RCC 7860 (cell line): ENCODE results near the gene CACNA2D3.
A peak's percentile ranks its signal among the peaks of the same experiment; 100 is the strongest.

Experiments
- DNase-seq: peaks from one replicate; pipeline ENCODE4 v3.0.0-alpha.2; 2015; ENCODE audit warnings: low spot score
- FAIRE-seq: peaks from 2 replicates; lab custom pipeline; 2012; peaks lifted over from hg19 to GRCh38; lab: Jason Lieb, UNC

CACNA2D3 gene

DNA sequence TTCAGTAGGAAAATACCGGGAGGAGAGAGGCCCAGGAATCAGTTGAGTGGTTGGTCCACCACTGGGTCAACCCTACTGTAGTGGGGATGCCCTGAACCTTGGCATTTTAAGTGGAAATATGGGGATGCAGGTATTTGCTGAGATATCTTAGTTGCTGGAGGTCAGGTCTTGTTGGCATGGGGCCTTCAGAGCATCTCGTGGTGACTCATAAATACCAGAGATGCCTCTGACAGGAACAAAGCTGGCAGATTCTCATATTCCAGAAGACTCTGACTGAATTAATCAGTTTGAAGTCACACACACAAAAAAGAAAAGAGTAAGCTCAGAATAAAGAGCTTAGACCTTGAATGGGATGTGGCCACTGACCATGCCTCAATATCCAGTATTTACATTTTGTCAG, 91.6 kb downstream of the CACNA2D3 start:
- peak; percentile 9 for DNase-seq
- FAIRE-seq: no peak

DNA sequence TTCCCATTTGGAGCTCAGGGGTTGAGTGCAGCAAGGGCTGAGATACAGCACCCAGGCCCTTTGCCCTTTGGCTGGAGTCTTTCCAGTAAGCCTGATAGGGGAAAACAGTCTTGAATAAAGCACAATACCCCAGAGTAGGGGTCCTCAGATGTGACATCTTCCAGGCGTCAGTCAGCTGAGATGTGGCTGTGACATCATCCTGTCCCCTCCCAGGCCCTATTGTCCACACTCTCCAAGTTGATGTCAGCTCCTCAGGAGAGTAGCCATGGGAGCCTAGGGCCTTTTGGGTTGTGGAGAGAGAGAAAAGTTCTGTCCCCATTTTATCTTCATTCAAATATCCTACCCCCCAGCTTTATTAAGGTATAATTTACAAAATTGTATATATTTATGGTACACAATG, 92.5 kb downstream of the CACNA2D3 start:
- FAIRE-seq: no peak
- DNase-seq: no peak

DNA sequence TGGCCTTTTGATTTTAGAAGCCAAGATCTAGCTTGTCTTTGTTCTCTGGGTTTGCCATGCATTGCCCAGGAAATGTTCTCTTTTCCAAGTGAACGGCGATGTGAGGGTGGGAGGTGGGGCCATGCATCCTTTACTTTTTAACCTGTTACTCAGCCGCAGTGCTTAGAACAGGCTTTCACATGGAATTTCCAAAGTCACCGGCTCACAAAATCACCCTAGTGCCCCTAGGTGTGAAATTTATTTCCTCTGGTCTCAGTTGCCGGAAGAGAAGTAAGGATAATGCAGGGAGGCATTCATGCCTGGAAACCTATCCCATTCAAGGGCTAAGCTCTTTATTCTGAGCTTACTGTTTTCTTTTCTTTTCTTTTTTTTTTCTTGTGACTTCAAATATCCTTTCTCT, 93.2 kb downstream of the CACNA2D3 start:
- FAIRE-seq: no peak
- no peak for DNase-seq

DNA sequence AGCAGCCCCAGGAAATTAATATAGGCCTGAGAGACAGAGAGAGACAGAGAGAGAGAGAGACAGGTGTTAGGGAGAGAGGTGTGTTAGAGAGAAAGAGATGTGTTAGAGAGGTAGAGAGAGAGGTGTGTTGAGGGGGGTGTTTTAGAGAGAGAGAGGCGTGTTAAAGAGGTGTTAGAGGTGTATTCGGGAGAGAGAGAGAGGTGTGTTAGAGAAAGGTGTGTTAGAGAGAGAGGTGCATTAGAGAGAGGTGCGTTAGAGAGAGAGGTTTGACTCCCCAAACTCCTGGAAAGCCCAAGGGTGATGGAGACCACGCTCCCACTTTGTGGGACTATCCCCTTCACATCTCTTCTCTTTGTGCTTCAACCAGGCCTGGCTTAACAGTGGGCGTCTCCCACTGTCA, 95.5 kb downstream of the CACNA2D3 start:
- DNase-seq: no peak
- no peak for FAIRE-seq

DNA sequence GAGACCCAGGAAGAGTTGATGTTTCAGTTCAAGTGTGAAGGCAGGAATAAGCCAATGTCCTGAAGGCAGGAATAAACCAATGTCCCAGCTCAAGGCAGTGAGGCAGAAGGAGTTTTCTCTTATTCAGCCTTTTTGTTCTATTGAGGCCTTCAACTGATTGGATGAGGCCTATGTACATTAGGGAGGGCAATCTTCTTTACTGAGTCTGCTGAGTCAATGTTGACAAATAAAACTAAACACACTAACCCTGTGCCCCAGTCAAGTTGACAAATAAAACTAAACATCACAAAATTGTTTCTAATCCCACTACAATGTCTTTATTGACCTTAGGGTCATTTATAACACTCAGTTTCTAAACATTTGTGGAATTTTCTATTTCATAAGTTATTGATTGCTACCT, 100.0 kb downstream of the CACNA2D3 start:
- FAIRE-seq (no peak), DNase-seq (no peak)

DNA sequence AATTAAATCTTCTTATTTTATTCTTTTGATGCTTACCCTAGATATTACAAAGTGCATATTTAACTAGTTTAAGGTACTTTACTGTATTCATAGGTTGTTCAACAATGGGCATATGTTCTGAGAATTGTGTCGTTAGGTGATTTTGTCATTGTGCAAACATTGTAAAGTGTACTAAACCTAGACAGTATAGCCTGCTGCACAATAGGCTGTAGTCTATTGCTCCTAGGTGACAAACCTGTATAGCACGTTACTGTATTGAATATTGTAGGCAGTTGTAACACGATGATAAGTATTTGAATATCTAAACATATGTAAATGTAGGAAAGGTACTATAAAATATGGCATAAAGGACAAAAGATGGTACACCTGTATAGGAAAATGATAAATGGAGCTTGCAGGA, 100.7 kb downstream of the CACNA2D3 start:
- FAIRE-seq: no peak

DNA sequence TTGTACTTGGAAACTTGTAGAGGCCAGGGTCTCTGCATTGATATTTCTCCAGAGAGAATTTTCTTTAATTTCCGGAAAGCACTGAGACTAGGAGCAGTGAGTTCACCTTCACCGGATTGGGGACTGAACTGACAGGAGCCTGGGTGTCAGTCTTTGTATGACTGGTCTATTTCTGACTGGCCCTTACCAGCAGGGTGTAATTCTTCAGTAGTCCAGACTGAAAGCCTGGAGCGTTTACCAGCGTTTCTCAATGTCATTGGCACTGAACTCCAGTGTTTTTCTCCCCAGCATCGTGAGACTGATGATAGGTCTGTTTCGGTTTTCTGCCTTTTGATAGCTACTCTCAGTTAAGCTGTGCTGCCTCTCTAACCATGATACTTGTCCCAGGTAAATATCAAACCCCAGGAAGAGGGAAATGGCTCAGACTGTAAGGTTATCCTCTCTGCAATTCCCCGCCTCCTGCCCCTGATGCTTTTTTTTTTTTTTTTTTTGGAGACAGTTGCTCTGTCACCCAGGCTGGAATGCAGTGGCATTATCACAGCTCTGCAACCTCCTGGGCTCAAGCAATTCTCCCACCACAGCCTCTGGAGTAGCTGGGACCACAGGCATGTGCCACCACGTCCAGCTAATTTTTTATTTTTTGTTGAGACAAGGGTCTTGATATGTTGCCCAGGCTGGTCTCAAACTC, 103.6 kb downstream of the CACNA2D3 start:
- DNase-seq: no peak
- FAIRE-seq: no peak

More for the DNA sequence above, 100.7 kb downstream of the CACNA2D3 start:
- no peak for DNase-seq

DNA sequence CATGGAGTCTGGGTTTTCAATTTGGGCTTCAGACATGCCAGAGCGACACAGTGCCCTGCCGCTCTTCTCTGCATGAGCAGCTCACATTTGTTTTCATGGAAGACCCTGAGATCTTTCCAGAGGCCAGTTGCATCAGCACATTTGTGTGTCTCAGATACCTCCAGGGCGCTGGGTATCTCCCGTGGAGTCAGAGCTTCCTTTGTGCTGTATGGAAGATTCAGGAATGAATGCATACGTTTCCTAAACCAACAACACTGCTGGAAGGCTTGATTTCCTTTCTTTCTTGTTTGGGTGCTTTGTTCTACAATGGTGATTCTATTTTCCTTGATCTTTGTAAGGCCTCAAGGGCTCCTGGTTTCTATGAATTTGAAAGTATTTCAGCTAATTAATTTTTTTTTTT, 106.5 kb downstream of the CACNA2D3 start:
- DNase-seq: no peak
- no peak for FAIRE-seq

DNA sequence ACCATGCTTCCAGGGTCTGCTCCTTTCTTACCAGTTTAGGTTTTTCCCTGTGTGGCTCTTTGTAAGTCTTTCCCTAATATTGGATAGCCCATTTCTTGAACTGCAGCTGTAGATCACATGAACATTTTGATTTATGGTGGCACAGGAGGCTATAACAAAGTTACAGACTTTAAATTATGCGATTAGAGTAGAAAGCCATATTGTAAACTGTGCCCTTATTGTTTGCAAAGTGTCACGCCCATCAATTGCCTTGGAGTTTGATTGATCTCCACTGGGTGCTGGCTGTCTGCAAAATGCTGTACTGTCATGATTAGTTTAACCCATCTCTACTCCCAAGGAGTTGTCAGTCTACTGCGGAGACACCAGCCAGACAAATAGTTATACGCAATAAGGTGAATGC, 110.3 kb downstream of the CACNA2D3 start:
- FAIRE-seq: no peak
- no peak for DNase-seq

DNA sequence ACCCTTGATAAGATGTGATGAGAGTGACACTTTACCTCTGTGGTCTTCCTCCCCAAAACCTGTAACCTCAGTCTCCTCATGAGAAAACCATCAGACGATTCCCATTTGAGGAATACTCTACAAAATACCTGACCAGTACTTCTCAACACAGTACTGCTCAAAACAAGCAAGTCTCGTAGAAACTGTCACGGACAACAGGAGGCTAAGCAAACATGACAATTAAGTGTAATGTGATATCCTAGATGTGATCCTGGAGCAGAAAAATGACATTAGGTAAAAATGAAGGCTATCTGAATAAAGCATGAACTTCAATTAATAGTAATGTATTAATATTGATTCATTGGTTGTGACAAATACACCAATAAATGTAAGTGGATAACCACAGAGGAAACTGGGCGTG, 113.6 kb downstream of the CACNA2D3 start:
- DNase-seq (no peak), FAIRE-seq (no peak)

DNA sequence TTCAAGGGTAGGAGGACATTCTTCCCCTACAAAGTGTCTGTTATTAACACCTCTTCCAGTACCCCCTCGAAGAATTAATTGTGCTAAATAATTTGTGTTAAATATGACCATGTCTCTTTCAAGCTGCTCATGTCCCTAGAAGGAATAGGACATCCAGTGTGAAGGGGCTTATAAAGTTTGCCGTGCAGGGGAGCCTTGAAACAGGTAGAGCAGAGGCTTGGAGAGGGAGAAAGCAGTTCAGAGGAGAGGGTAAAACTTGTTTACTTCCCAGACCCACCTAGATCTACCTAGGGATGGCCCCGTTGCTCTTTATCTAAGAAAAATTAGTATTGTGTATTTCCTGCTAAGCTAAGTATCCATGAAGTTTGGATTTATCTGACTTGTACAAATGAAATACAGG, 114.8 kb downstream of the CACNA2D3 start:
- FAIRE-seq: no peak
- no peak for DNase-seq

DNA sequence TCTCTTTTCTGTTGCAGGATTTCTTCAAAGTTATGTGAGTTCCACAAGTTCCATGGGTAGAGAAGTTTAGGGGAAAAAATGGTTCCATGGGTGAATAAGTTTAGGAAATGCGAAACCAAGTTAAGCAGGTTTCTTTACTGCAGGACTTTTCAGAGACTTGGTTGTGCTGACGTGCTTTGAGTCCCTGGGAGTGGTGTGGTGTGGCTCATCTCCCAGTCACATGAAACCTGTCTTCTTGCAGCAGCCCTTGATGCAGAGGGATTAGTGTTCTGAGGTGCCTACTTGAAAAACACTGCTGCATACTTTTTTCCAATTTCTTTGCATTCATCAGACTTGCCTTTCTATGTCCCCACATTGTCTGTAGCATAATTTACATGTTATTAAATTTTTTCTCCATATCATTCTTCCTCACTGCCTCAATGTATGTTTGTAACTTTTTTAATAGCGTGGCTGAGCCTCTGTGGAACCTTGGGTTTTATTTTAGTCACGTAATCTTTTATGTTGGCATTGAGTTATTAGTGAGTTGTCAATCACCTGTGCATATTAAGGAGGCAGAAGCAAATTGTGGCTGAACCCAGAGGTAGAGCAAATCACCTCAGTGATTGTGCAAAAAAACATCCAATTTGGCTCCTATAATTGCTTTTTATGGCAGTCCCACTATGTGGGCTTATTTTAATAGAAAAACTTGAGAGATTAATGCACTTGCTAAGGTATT, 115.6 kb downstream of the CACNA2D3 start:
- no peak for FAIRE-seq
- DNase-seq: no peak

DNA sequence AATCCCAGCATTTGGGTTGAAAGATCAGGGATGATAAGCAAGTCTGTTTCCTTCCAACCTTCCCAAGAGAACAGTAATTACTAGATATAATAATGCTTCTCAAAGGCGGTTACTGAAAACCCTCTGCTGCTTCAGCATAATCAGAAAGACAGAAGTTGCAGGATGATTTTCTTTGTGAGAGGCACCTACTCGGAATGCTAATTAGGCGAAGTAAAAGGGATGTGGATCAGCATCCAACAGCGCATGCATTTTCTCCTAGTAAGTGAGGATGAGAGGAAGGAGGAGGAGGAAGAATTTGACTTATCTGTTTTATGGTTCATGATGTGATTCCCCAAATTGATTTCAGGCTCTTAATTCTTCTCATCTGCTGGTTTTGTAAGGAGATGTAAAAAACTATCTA, 118.0 kb downstream of the CACNA2D3 start:
- FAIRE-seq (no peak), DNase-seq (no peak)

DNA sequence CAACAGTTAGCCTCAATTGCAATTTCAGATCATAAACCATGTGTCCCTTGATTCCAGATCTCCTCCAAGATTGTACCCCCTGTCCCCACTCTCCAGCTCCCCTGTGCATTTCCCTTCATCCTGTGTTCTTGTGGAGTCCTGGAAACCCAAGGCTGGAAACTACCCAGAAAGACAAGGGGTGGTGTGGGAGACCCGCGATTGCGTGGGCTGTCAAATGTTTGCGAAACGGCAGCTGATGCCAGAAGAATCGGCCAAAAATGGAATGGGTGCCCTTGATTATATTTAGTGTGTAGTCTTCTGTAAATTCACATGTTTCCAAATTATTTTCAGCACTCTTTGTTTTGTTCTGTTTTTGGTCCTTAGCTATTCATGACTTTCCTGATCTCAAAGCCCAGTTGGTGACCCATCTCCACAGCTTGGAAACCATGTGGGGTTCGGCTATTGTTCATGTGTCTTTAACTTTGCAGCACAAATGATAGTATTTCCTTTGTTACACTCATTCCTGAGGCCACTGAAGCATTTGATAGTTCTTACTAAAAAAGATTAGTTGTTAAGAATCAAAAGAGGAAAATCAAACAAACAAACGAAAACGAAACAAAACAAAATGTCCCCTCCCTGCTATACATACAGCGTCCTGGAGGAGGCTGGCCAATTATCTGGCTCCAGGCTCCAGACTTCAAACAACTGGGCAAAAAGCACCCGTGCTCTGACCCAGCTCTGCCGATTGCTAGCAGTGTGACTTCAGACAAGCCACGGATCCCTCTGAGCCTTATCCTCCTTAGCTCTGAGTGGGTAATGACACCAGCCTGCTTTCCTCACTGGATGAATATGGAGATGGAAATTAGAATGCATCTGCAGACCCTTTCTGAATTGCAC, 120.9 kb downstream of the CACNA2D3 start:
- no peak for DNase-seq
- no peak for FAIRE-seq

DNA sequence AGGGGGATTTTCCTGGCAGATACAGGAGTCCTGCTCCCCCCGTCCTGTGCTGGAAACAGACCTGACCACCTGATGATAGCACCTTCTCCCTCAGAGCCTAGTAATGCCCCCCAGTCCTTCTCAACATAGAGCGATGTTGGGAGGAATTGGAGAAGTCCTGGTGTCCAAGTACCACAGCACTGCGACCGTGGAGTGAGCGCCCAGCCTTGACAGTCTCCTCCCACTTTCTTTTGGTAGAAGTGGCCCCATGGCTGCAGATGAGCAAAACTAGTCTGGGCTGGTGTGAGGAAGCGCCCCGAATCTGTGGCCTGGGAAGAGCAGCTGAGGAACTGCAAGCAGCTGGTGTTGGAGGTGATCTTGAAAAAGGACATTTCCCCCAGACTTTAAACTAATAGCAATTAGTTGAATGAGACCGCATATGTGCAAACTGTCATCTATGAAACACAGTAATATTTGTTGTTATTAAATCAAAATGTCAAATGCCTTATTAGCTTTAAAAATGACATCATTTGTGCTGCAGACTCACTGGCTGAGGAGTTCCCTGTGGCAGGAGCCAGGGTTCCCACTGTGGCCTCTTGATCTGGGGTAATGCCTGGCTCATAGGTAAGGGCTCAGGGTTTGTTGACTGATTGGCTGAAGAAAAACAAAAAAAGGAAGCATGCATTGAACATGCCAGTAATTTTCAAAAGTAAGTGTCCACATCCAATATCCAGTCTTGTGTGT, 121.8 kb downstream of the CACNA2D3 start:
- no peak for DNase-seq
- no peak for FAIRE-seq

DNA sequence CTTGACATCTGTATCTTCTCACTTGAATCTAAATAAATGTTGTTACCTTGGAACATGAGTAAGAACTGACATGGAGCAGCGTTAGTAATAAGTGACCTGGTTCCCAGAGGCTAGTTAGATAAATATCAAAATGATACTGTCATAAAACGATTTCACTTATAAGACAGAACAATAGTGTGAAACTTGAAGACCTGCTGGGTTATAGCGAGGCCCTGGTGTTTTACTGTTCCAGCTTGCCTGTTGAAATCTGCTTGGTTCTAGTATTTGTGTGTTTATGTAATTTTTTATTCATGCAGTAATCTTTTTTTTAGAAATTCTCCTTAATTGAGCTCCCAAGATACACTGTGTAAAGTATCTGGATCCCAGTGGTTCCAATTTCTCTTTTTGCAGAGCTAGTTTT, 129.4 kb downstream of the CACNA2D3 start:
- no peak for DNase-seq
- no peak for FAIRE-seq

DNA sequence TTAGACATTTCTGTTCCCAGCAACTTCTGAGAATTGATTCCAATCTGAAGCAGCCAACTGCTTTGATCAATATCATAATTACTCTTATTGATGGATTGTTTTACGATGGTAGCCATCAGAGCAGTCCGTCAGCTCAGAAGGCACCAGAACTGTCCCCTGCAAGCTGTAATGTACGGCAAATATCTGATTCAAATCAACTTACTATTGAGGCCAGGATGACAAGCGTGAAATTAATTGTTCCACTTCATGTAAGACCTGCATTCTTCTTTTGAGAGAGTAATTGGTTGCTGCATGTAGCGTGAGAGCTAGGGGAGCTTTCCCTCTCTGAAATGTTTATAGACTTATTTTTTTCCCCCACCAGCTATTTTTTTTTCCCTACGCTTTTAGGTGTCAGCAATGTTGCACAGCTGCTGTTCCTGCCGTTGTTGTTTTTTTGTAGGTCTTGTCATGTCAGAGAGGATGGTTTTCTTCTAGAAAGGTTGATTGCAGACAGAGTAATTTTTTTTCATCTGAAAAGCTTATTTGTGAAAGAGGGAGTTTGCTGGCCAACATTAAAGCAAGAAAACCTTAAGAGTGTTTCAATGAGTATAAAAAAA, 134.9 kb downstream of the CACNA2D3 start:
- no peak for DNase-seq

DNA sequence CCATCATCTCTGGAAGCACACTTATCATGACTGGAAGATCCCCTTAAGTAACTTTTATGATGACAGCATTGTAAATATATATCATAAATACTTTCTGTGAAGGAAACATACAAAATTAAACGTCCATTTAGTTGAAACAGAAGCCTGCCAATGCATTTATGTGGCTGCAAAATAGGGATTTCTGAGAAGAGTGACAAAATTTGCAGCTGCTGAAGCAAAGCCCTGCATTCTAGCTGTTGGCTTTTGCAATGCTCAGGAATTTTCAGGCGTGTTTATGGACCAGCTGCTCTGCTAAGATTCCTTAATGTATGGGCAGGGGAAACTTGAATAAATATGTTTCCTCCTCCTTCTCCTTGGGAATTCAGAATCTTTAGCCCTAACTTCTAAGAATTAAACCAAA, 137.3 kb downstream of the CACNA2D3 start:
- DNase-seq: no peak
- no peak for FAIRE-seq

More for the DNA sequence above, 134.9 kb downstream of the CACNA2D3 start:
- no peak for FAIRE-seq

DNA sequence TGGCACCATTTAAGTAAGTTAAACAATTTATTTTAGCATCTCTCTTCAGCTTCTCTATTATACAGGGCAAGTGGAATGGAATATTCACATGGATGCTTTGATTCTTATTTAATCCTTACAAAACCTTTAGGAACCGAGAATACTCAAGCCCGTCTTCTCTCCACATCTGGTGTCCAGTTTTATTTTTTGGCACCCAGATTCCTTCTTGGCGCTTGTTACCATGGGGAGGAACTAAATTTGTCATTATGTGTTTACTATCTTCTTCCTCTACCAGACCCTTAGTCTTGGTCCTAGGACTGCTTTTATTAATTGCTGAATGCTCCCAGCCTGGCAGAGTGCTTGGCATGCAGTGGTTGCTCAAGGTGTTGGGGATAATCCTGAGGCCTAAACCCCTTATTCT, 138.8 kb downstream of the CACNA2D3 start:
- FAIRE-seq (no peak), DNase-seq (no peak)

DNA sequence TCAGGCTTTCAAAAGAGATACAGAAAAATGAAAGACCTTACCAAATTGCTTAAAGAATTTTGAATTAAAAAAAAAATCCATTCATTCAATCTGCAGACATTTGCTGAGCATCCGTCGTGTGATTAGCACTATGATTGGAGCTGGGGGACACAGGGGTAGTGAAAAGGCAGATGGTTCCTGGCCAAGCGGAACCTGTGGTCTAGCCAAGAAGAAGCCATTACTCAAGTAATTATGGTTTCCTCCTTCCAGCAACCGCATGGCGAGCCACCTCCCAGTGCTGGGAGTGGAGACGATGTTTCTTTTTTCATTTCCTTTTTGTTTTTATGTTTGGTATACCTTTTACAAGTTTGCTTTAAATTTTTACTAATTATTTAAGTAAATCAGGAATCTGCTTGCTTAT, 140.2 kb downstream of the CACNA2D3 start:
- FAIRE-seq (no peak), DNase-seq (no peak)

DNA sequence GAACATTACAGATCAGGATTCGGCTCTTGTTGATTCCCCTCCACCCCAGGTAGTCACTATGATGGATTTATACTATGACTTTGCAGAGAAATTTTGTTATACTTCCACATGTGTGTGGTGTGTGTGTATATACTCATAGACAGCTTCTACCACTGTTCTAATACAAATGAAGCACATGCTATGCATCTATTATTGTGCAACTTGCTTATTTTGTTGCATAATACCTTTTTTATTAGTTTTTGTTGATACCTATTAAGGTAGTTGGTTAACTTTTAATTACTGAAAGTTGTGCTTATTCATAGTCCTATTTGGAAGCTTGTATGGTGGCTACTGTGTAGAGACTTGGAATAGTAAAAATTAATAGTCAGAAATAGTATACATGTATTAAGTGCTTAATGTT, 140.6 kb downstream of the CACNA2D3 start:
- FAIRE-seq (no peak), DNase-seq (no peak)
